Stimulated activated naive CD8-positive, alpha-beta T cell treated with anti-CD3 and anti-CD28 coated beads, Interleukin-15, amount 100 ng/mL, for 72 hours (primary cell): ENCODE measurements around the gene LRRC8E.
A peak's percentile ranks its signal among the peaks of the same experiment; 100 is the strongest.
"Not testable (repeated sequence)": the region's sequence is repeated elsewhere in the genome, so short reads cannot be mapped to it uniquely, and the experiment has no call there.

Experiments used
- ATAC-seq: fragments of 150-1000 bp; cut with Tn5 transposase; 2 replicates; pipeline ENCODE4 v1.10.0; 2021; ENCODE audit warnings: mild to moderate bottlenecking, moderate library complexity
- DNase-seq, 2 donors: peaks; one replicate each; pipeline ENCODE4 v3.0.0; 2021 to 2022
- H3K27ac Mint-ChIP-seq, 2 donors: one replicate each; pipeline ENCODE4 v1.8.0; 2022; ENCODE audit warnings: mild to moderate bottlenecking in 2 of 2, mixed read lengths in 2 of 2, moderate library complexity in 2 of 2
- H3K27me3 Mint-ChIP-seq: one replicate; pipeline ENCODE4 v1.8.0; 2022; ENCODE audit warnings: mixed read lengths
- H3K4me1 Mint-ChIP-seq: one replicate; pipeline ENCODE4 v1.8.0; 2022; ENCODE audit warnings: mild to moderate bottlenecking, mixed read lengths
- H3K4me3 Mint-ChIP-seq, 2 donors: one replicate each; pipeline ENCODE4 v1.8.0; 2022; ENCODE audit warnings: mild to moderate bottlenecking in 2 of 2, mixed read lengths in 2 of 2, moderate library complexity in 1 of 2
- H3K9me3 Mint-ChIP-seq, 2 donors: one replicate each; pipeline ENCODE4 v1.8.0; 2022; ENCODE audit warnings: mixed read lengths in 2 of 2

The LRRC8E gene

GRCh38 chr19:7850945-7851622 is 37.2 kb upstream of the LRRC8E start:
- Mint-ChIP-seq H3K27ac (peak overlapping the region in 1 of 2 donors; percentile 42), H3K4me3 (no peak overlapping the region)
- peak; percentile 12 for ATAC-seq

GRCh38 chr19:7851623-7852500 is 36.4 kb upstream of the LRRC8E start:
- no peak for ATAC-seq
- H3K9me3 Mint-ChIP-seq = no peaks in the 10 kb centered on the region
- H3K27ac Mint-ChIP-seq = peak overlapping the region in 1 of 2 donors; percentile 42
- H3K4me3 Mint-ChIP-seq = no peak overlapping the region
- H3K27me3 Mint-ChIP-seq = peaks cover 20% of the 10 kb centered on the region
- DNase-seq = no peak
- peaks cover 12% of the 10 kb centered on the region for H3K4me1 Mint-ChIP-seq

More at GRCh38 chr19:7850945-7851622, 37.2 kb upstream of the LRRC8E start:
- H3K4me1 Mint-ChIP-seq = peaks cover 12% of the 10 kb centered on the region
- H3K9me3 Mint-ChIP-seq = no peaks in the 10 kb centered on the region
- H3K27me3 Mint-ChIP-seq = peaks cover 14% of the 10 kb centered on the region
- DNase-seq = no peak

- Mint-ChIP-seq H3K4me1 (peaks cover 16% of the 10 kb centered on the region), H3K27ac (no peak overlapping the region), H3K4me3 (no peak overlapping the region), H3K27me3 (peaks cover 26% of the 10 kb centered on the region), H3K9me3 (no peaks in the 10 kb centered on the region)
- DNase-seq = peak; percentile 73 to 74
- peak; percentile 86 for ATAC-seq
Observed at GRCh38 chr19:7852851-7853769, 35.2 kb upstream of the LRRC8E start.

GRCh38 chr19:7853770-7854128 is 34.6 kb upstream of the LRRC8E start:
- ATAC-seq (no peak), DNase-seq (no peak)
- Mint-ChIP-seq H3K27ac (no peak overlapping the region), H3K4me3 (no peak overlapping the region), H3K27me3 (peaks cover 26% of the 10 kb centered on the region), H3K4me1 (peaks cover 18% of the 10 kb centered on the region), H3K9me3 (no peaks in the 10 kb centered on the region)

- H3K9me3 Mint-ChIP-seq = no peaks in the 10 kb centered on the region
- peaks cover 18% of the 10 kb centered on the region for H3K4me1 Mint-ChIP-seq
Observed at GRCh38 chr19:7855426-7856108, 32.7 kb upstream of the LRRC8E start.

GRCh38 chr19:7856109-7856591 is 32.2 kb upstream of the LRRC8E start:
- Mint-ChIP-seq H3K27me3 (peaks cover 37% of the 10 kb centered on the region), H3K27ac (no peak overlapping the region), H3K4me1 (peaks cover 21% of the 10 kb centered on the region), H3K4me3 (no peak overlapping the region), H3K9me3 (no peaks in the 10 kb centered on the region)
- ATAC-seq (no peak), DNase-seq (no peak)

More at GRCh38 chr19:7855426-7856108, 32.7 kb upstream of the LRRC8E start:
- no peak overlapping the region for H3K27ac Mint-ChIP-seq
- ATAC-seq (no peak), DNase-seq (no peak)
- H3K4me3 Mint-ChIP-seq = no peak overlapping the region
- H3K27me3 Mint-ChIP-seq = peaks cover 31% of the 10 kb centered on the region

- Mint-ChIP-seq H3K4me1 (peaks cover 29% of the 10 kb centered on the region), H3K27ac (peak overlapping the region in 1 of 2 donors; percentile 67), H3K9me3 (no peaks in the 10 kb centered on the region), H3K27me3 (peaks cover 45% of the 10 kb centered on the region), H3K4me3 (no peak overlapping the region)
- no peak for ATAC-seq
- no peak for DNase-seq
Observed at GRCh38 chr19:7856679-7857663, 31.3 kb upstream of the LRRC8E start.

- ATAC-seq = no peak
- H3K27me3 Mint-ChIP-seq = peaks cover 52% of the 10 kb centered on the region
Observed at GRCh38 chr19:7857727-7858108, 30.6 kb upstream of the LRRC8E start.

GRCh38 chr19:7858109-7858770 is 30.1 kb upstream of the LRRC8E start:
- Mint-ChIP-seq H3K4me3 (peak overlapping the region in 1 of 2 donors; percentile 46), H3K27ac (no peak overlapping the region), H3K27me3 (peaks cover 54% of the 10 kb centered on the region), H3K9me3 (no peaks in the 10 kb centered on the region), H3K4me1 (peaks cover 28% of the 10 kb centered on the region)
- ATAC-seq (no peak), DNase-seq (no peak)

More at GRCh38 chr19:7857727-7858108, 30.6 kb upstream of the LRRC8E start:
- peaks cover 34% of the 10 kb centered on the region for H3K4me1 Mint-ChIP-seq
- no peak for DNase-seq
- no peak overlapping the region for H3K27ac Mint-ChIP-seq
- no peaks in the 10 kb centered on the region for H3K9me3 Mint-ChIP-seq
- H3K4me3 Mint-ChIP-seq = no peak overlapping the region

- H3K4me3 Mint-ChIP-seq, DNase-seq, H3K27ac Mint-ChIP-seq, ATAC-seq, H3K9me3 Mint-ChIP-seq: not testable (repeated sequence)
- H3K27me3 Mint-ChIP-seq = peaks cover 62% of the 10 kb centered on the region
- peaks cover 28% of the 10 kb centered on the region for H3K4me1 Mint-ChIP-seq
Observed at GRCh38 chr19:7859087-7859486, 29.2 kb upstream of the LRRC8E start.

GRCh38 chr19:7859831-7860713 is 28.2 kb upstream of the LRRC8E start:
- no peak overlapping the region for H3K4me3 Mint-ChIP-seq
- ATAC-seq = no peak
- H3K27me3 Mint-ChIP-seq = peaks cover 68% of the 10 kb centered on the region
- H3K9me3 Mint-ChIP-seq = no peaks in the 10 kb centered on the region
- peaks cover 36% of the 10 kb centered on the region for H3K4me1 Mint-ChIP-seq
- H3K27ac Mint-ChIP-seq = no peak overlapping the region
- no peak for DNase-seq

- no peaks in the 10 kb centered on the region for H3K9me3 Mint-ChIP-seq
- no peak for ATAC-seq
- peaks cover 42% of the 10 kb centered on the region for H3K4me1 Mint-ChIP-seq
- no peak overlapping the region for H3K27ac Mint-ChIP-seq
- peak overlapping the region in 1 of 2 donors; percentile 81 for H3K4me3 Mint-ChIP-seq
- no peak for DNase-seq
- H3K27me3 Mint-ChIP-seq = peaks cover 67% of the 10 kb centered on the region
Observed at GRCh38 chr19:7860714-7861618, 27.3 kb upstream of the LRRC8E start.
